Naive B cell (primary cell): ENCODE measurements around the gene RAB11FIP3. TPM values are rescaled to one million over a fixed set of nuclear protein-coding genes. Genes with fewer than 3 reads are reported as not detected.
A peak's percentile ranks its signal among the peaks of the same experiment; 100 is the strongest.
"Not testable (repeated sequence)": the region's sequence is repeated elsewhere in the genome, so short reads cannot be mapped to it uniquely, and the experiment has no call there.

Experiments used
- ATAC-seq, 2 donors: fragments of 150-1000 bp; cut with Tn5 transposase; 2 replicates each; pipeline ENCODE4 v1.10.0; 2021; ENCODE audit warnings: low read depth in 2 of 2, mild to moderate bottlenecking in 2 of 2, moderate library complexity in 2 of 2
- DNase-seq: peaks from one replicate; pipeline ENCODE4 v3.0.0; 2022
- H3K27ac Mint-ChIP-seq, 6 donors: one replicate each; pipeline ENCODE4 v1.8.0; 2020 to 2022; ENCODE audit warnings: mild to moderate bottlenecking in 6 of 6, mixed read lengths in 6 of 6, moderate library complexity in 5 of 6, inconsistent platforms in 2 of 6
- H3K27me3 Mint-ChIP-seq, 3 donors: one replicate each; pipeline ENCODE4 v1.8.0; 2021 to 2022; ENCODE audit warnings: mixed read lengths in 3 of 3, mild to moderate bottlenecking in 1 of 3
- H3K36me3 Mint-ChIP-seq, 2 donors: one replicate each; pipeline ENCODE4 v1.8.0; 2020 to 2022; ENCODE audit warnings: mixed read lengths in 2 of 2, inconsistent platforms in 1 of 2, mild to moderate bottlenecking in 1 of 2
- H3K4me1 Mint-ChIP-seq, 3 donors: one replicate each; pipeline ENCODE4 v1.8.0; 2020 to 2022; ENCODE audit warnings: mixed read lengths in 3 of 3, inconsistent platforms in 1 of 3, mild to moderate bottlenecking in 1 of 3, moderate library complexity in 1 of 3
- H3K4me3 Mint-ChIP-seq, 8 donors: one replicate each; pipeline ENCODE4 v1.8.0; 2020 to 2022; ENCODE audit warnings: mild to moderate bottlenecking in 8 of 8, mixed read lengths in 8 of 8, moderate library complexity in 8 of 8, inconsistent platforms in 2 of 8
- H3K9me3 Mint-ChIP-seq, 7 donors: one replicate each; pipeline ENCODE4 v1.8.0; 2020 to 2022; ENCODE audit warnings: mixed read lengths in 7 of 7, mild to moderate bottlenecking in 5 of 7, inconsistent platforms in 2 of 7, moderate library complexity in 1 of 7
- polyA plus RNA-seq, 6 donors: library from polyadenylated mRNA; unstranded; fragments of 300-500 nt; fragmentation: Illumina TruSeq; gene quantifications; one replicate each; pipeline ENCODE4 v1.2.3, GENCODE V29; 2021; ENCODE audit warnings: low read depth in 6 of 6

Gene RAB11FIP3
- polyA plus RNA-seq, 6 donors from 2014 or later = 1.0 to 4.8 (median 1.9) TPM

GRCh38 chr16:381789-382717 lies 43.4 kb upstream of the RAB11FIP3 start, which contains the start of gene PGAP6:
TSS of gene PGAP6 (minus strand) at chr16:381978. CDS start at chr16:381821, 157 bp downstream.
- DNase-seq = peak; percentile 73
- Mint-ChIP-seq H3K27ac (peak within 1 kb of the TSS; percentile 67 to 98 (median 94)), H3K36me3 (no peaks in the 10 kb centered on the region), H3K27me3 (no peaks in the 10 kb centered on the region), H3K4me1 (peaks cover 12 to 35% (median 26%) of the 10 kb centered on the region in 3 donors), H3K9me3 (no peaks in the 10 kb centered on the region), H3K4me3 (peak within 1 kb of the TSS; percentile 70 to 96 (median 96))
- peak; percentile 46 to 60 for ATAC-seq

- DNase-seq = peak; percentile 78
- peak; percentile 61 to 76 for ATAC-seq
Observed at GRCh38 chr16:383326-384051, 42.0 kb upstream of the RAB11FIP3 start.

GRCh38 chr16:386641-387156 lies 38.8 kb upstream of the RAB11FIP3 start:
- Mint-ChIP-seq H3K36me3 (no peaks in the 10 kb centered on the region), H3K9me3 (no peaks in the 10 kb centered on the region), H3K27me3 (no peaks in the 10 kb centered on the region), H3K4me3 (peak overlapping the region in 2 of 8 donors; percentile 20 to 64), H3K27ac (peak overlapping the region in 2 of 6 donors; percentile 15 to 70), H3K4me1 (peaks cover 9 to 28% (median 17%) of the 10 kb centered on the region in 3 donors)
- DNase-seq (no peak), ATAC-seq (no peak)

More at GRCh38 chr16:383326-384051, 42.0 kb upstream of the RAB11FIP3 start:
- H3K4me3 Mint-ChIP-seq = peak overlapping the region; percentile 70 to 96 (median 96)
- H3K27me3 Mint-ChIP-seq = no peaks in the 10 kb centered on the region
- H3K4me1 Mint-ChIP-seq = peaks cover 12 to 35% (median 26%) of the 10 kb centered on the region in 3 donors
- no peaks in the 10 kb centered on the region for H3K36me3 Mint-ChIP-seq
- H3K27ac Mint-ChIP-seq = peak overlapping the region; percentile 67 to 98 (median 96)
- no peaks in the 10 kb centered on the region for H3K9me3 Mint-ChIP-seq

GRCh38 chr16:387761-388666 lies 37.4 kb upstream of the RAB11FIP3 start:
- H3K9me3 Mint-ChIP-seq, H3K36me3 Mint-ChIP-seq, ATAC-seq, H3K27me3 Mint-ChIP-seq, DNase-seq: not testable (repeated sequence)
- Mint-ChIP-seq H3K4me3 (peak overlapping the region in 1 of 8 donors; percentile 64), H3K27ac (peak overlapping the region in 2 of 6 donors; percentile 76 to 88), H3K4me1 (peaks cover 9 to 23% (median 17%) of the 10 kb centered on the region in 3 donors)

- no peak for ATAC-seq
- Mint-ChIP-seq H3K9me3 (no peaks in the 10 kb centered on the region), H3K27ac (no peak overlapping the region), H3K36me3 (no peaks in the 10 kb centered on the region), H3K27me3 (no peaks in the 10 kb centered on the region), H3K4me1 (peaks cover 3 to 12% (median 3%) of the 10 kb centered on the region in 3 donors), H3K4me3 (no peak overlapping the region)
- DNase-seq = no peak
Observed at GRCh38 chr16:389352-389751, 36.1 kb upstream of the RAB11FIP3 start.

GRCh38 chr16:391885-392335 lies 33.5 kb upstream of the RAB11FIP3 start:
- Mint-ChIP-seq H3K27ac (no peak overlapping the region), H3K9me3 (no peaks in the 10 kb centered on the region), H3K27me3 (no peaks in the 10 kb centered on the region), H3K4me1 (peaks cover 9 to 28% (median 11%) of the 10 kb centered on the region in 3 donors), H3K36me3 (no peaks in the 10 kb centered on the region), H3K4me3 (peak overlapping the region in 2 of 8 donors; percentile 39 to 56)
- ATAC-seq = peak; percentile 79 to 87
- peak; percentile 68 for DNase-seq

GRCh38 chr16:392450-393030 lies 32.9 kb upstream of the RAB11FIP3 start:
- no peaks in the 10 kb centered on the region for H3K36me3 Mint-ChIP-seq
- no peaks in the 10 kb centered on the region for H3K9me3 Mint-ChIP-seq
- H3K27me3 Mint-ChIP-seq = no peaks in the 10 kb centered on the region
- ATAC-seq = no peak
- H3K27ac Mint-ChIP-seq = no peak overlapping the region
- peak overlapping the region in 1 of 8 donors; percentile 21 for H3K4me3 Mint-ChIP-seq
- no peak for DNase-seq
- H3K4me1 Mint-ChIP-seq = peaks cover 9 to 28% (median 12%) of the 10 kb centered on the region in 3 donors

- H3K4me3 Mint-ChIP-seq = peak overlapping the region; percentile 82 to 95 (median 91)
- ATAC-seq (no peak), DNase-seq (no peak)
- H3K9me3 Mint-ChIP-seq = no peaks in the 10 kb centered on the region
- H3K36me3 Mint-ChIP-seq = no peaks in the 10 kb centered on the region
- peaks cover 21 to 43% (median 22%) of the 10 kb centered on the region in 3 donors for H3K4me1 Mint-ChIP-seq
- peak overlapping the region in 5 of 6 donors; percentile 1 to 95 (median 87) for H3K27ac Mint-ChIP-seq
- H3K27me3 Mint-ChIP-seq = no peaks in the 10 kb centered on the region
Observed at GRCh38 chr16:396199-396598, 29.2 kb upstream of the RAB11FIP3 start.

GRCh38 chr16:396605-397004 lies 28.8 kb upstream of the RAB11FIP3 start:
- peak overlapping the region; percentile 82 to 95 (median 91) for H3K4me3 Mint-ChIP-seq
- peak overlapping the region in 5 of 6 donors; percentile 1 to 95 (median 87) for H3K27ac Mint-ChIP-seq
- no peaks in the 10 kb centered on the region for H3K27me3 Mint-ChIP-seq
- DNase-seq (no peak), ATAC-seq (no peak)
- H3K36me3 Mint-ChIP-seq = no peaks in the 10 kb centered on the region
- no peaks in the 10 kb centered on the region for H3K9me3 Mint-ChIP-seq
- peaks cover 21 to 43% (median 22%) of the 10 kb centered on the region in 3 donors for H3K4me1 Mint-ChIP-seq

- Mint-ChIP-seq H3K27me3 (no peaks in the 10 kb centered on the region), H3K4me3 (peak within 1 kb of the TSS; percentile 82 to 96 (median 92)), H3K9me3 (no peaks in the 10 kb centered on the region), H3K36me3 (no peaks in the 10 kb centered on the region), H3K27ac (peak within 1 kb of the TSS; percentile 1 to 95 (median 92)), H3K4me1 (peaks cover 21 to 44% (median 22%) of the 10 kb centered on the region in 3 donors)
- ATAC-seq = no peak
- peak; percentile 25 for DNase-seq
Observed at GRCh38 chr16:397135-397661, 28.3 kb upstream of the RAB11FIP3 start, which contains the start of gene NME4. TSS of gene NME4 (plus strand) at chr16:397199. CDS start at chr16:397223, 24 bp downstream.

GRCh38 chr16:397736-398332 lies 27.6 kb upstream of the RAB11FIP3 start:
- H3K36me3 Mint-ChIP-seq = no peaks in the 10 kb centered on the region
- H3K27me3 Mint-ChIP-seq = no peaks in the 10 kb centered on the region
- H3K4me3 Mint-ChIP-seq = peak overlapping the region; percentile 69 to 96 (median 80)
- no peaks in the 10 kb centered on the region for H3K9me3 Mint-ChIP-seq
- H3K4me1 Mint-ChIP-seq = peaks cover 21 to 44% (median 22%) of the 10 kb centered on the region in 3 donors
- DNase-seq (peak; percentile 25), ATAC-seq (no peak)
- H3K27ac Mint-ChIP-seq = peak overlapping the region in 3 of 6 donors; percentile 84 to 94 (median 89)
